ENCODE results near the gene PCID2.

The PCID2 gene

DNA sequence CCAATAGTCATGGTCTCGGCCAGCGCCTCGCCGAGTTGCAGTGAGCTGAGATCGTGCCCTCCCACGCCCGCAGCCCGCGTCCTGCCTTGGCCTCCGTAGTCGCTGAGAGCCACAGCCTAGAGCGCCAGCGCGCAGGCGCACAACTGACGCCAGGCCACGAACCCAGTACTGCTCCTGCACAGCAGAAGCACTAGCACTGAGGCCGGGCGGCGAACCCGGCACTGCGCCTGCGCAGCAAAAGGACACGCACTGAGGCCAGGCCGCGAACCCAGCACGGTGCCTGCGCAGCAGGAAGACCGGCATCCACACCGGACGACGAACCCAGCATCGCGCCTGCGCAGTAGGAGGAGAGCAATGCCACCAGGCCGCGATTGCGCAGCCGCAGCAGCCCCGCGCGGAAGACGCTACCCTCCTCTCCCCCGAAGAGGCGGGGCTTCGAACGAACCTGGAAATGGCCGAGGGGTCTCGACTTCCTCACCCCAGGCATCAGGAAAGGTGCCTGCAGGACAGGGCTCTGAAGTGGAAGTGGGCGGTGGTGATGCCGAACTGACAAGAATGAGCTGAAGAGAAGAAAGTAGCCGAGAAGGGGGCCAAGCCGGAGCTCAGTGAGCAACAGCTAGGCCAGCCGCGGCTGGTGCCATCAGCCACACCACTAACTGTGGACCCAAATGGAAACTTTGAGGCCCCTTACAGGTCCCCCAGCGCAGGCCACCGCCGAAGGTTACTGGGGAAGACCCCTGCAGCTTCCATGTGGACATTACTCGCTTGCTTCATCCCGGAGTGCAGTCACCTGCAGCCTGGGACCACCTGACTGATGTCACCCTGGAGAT is 78.3 kb downstream of the PCID2 start:
- in situ Hi-C loops (cut with MboI; ENCODE audit: low sequenced_read_pairs) = no loop called here

DNA sequence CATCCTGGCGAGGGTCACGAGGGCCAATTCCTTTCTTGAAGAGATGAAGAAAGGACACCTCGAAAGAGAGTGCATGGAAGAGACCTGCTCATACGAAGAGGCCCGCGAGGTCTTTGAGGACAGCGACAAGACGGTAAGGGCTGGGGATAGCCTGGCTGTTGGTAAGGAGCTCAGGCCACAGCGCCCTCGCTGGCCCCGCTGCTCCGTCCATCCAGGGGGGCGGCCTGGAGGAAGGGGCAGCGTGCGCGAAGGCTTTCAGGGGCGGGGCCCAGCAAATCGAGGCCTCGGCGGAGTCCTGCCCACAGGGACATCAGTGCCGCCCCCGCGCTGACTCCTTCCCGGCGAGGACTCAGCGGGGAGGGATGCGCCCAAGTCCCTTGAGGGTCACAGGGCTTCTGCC is 79.0 kb downstream of the PCID2 start:
- in situ Hi-C loops (cut with MboI; ENCODE audit: low sequenced_read_pairs) = no loop called here
